DND-41 (cell line): ENCODE data around the gene OSBPL5.

Experiments
- ATAC-seq: fragments of 200-7000 bp; cut with Tn5 transposase; 3 replicates; pipeline ENCODE4 v1.9.1; 2021; ENCODE audit warnings: low read depth; ENCODE audit not compliant: insufficient read depth
- DNase-seq: peaks from one replicate; pipeline ENCODE4 v3.0.0-alpha.2; 2020
- H2AFZ ChIP-seq: 2 replicates; pipeline ENCODE4 v1.6.0; 2012; ENCODE audit warnings: low read depth, low read length
- H3K27ac ChIP-seq: 2 replicates; pipeline ENCODE4 v1.5.1; 2012; ENCODE audit warnings: low read length, inconsistent platforms
- H3K27me3 ChIP-seq: fragments of 200-600 bp; sonication (generic); 2 replicates; pipeline ENCODE4 v1.6.0; 2012; ENCODE audit warnings: low read length, mild to moderate bottlenecking, inconsistent platforms; ENCODE audit not compliant: insufficient read depth, poor library complexity
- H3K36me3 ChIP-seq: 2 replicates; pipeline ENCODE4 v1.5.1; 2012; ENCODE audit warnings: low read length, inconsistent platforms; ENCODE audit not compliant: insufficient read depth
- H3K4me1 ChIP-seq: 2 replicates; pipeline ENCODE4 v1.5.1; 2012; ENCODE audit warnings: mild to moderate bottlenecking, low read length; ENCODE audit not compliant: insufficient read depth
- H3K4me2 ChIP-seq: 2 replicates; pipeline ENCODE4 v1.6.0; 2012; ENCODE audit warnings: mild to moderate bottlenecking, moderate library complexity, low read length, inconsistent platforms; ENCODE audit not compliant: insufficient read depth
- H3K4me3 ChIP-seq, 2 experiments: fragments of 200-600 bp in 1 of 2; shearing (Covaris generic) in 1 of 2; 2 replicates each; pipeline ENCODE4 v1.5.1; 2012 to 2016; ENCODE audit warnings: inconsistent platforms in 2 of 2, low read length in 2 of 2, mild to moderate bottlenecking in 2 of 2, low read depth in 1 of 2, moderate library complexity in 1 of 2
- H3K79me2 ChIP-seq: 2 replicates; pipeline ENCODE4 v1.6.0; 2012; ENCODE audit warnings: low read length, inconsistent platforms; ENCODE audit not compliant: insufficient read depth
- H3K9ac ChIP-seq: 2 replicates; pipeline ENCODE4 v1.6.0; 2012; ENCODE audit warnings: low read depth, mild to moderate bottlenecking, inconsistent platforms, low read length, moderate library complexity
- H3K9me3 ChIP-seq: 2 replicates; pipeline ENCODE4 v1.5.1; 2012; ENCODE audit warnings: low read length, moderate library complexity, mild to moderate bottlenecking, inconsistent platforms; ENCODE audit not compliant: insufficient read depth, severe bottlenecking
- H4K20me1 ChIP-seq: 2 replicates; pipeline ENCODE4 v1.6.0; 2012; ENCODE audit warnings: low read length; ENCODE audit not compliant: insufficient read depth
- EZH2 ChIP-seq: IDR thresholded peaks from 3 replicates; pipeline ENCODE4 v1.6.1; 2012; ENCODE audit warnings: borderline replicate concordance, low read depth, mild to moderate bottlenecking, moderate library complexity, low read length, inconsistent platforms; ENCODE audit not compliant: severe bottlenecking
- TF ChIP-seq, protein P1 (sequence below): IDR thresholded peaks from 2 replicates; pipeline ENCODE4 v1.5.1; 2012; ENCODE audit warnings: borderline replicate concordance, low read length, moderate library complexity, mild to moderate bottlenecking; ENCODE audit not compliant: poor library complexity, severe bottlenecking; ENCODE audit errors: extremely low read depth

Gene OSBPL5

DNA sequence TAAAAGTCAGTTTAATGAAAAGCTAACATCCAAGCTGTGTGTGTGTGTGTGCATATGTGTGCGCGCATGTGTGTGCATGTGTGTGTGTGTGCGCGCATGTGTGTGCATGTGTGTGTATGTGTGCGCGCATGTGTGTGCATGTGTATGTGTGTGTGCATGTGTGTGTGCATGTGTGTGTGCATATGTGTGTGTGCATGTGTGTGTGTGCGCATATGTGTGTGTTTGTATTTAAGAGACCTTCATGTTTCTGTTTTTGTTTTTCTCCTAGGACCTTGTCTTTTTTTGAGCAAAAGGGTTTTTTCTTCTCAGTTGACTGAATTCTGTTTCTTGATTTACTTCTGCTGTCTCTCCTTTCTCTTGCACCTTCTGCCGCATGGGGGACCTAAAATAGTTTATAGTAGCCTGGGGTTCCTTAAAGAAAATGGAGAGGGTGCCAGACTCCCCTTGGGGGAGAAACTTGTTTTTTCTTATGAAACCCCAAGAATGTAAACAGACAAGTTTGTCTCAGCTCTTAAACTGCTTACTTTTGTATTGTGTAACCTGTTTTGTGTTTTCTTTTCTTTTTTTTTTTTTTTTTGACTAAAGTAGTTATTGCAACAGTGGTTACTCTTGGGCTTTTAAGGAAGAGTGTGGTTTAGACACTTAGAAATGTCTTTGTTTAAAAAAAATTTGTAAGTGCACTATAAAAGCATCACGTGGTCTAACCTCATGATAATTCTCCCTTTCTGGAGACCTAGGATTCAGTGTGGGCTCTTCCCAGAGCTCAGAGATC, 53.0 kb downstream of the OSBPL5 start:
- Histone ChIP-seq H3K9me3 (peaks cover 20% of the 10 kb centered on the region), H2AFZ (no peak overlapping the region), H3K4me2 (no peak overlapping the region), H3K27ac (no peak overlapping the region), H3K4me1 (no peaks in the 10 kb centered on the region), H3K36me3 (peaks cover 82% of the 10 kb centered on the region), H3K4me3 (no peak overlapping the region), H3K79me2 (no peaks in the 10 kb centered on the region), H3K9ac (no peak overlapping the region), H4K20me1 (0 out of 2 replicates have a peak, but pooled peaks cover 5% of the 10 kb centered on the region), H3K27me3 (no peaks in the 10 kb centered on the region)
- no peak for TF ChIP-seq EZH2
- TF ChIP-seq, protein P1, sequence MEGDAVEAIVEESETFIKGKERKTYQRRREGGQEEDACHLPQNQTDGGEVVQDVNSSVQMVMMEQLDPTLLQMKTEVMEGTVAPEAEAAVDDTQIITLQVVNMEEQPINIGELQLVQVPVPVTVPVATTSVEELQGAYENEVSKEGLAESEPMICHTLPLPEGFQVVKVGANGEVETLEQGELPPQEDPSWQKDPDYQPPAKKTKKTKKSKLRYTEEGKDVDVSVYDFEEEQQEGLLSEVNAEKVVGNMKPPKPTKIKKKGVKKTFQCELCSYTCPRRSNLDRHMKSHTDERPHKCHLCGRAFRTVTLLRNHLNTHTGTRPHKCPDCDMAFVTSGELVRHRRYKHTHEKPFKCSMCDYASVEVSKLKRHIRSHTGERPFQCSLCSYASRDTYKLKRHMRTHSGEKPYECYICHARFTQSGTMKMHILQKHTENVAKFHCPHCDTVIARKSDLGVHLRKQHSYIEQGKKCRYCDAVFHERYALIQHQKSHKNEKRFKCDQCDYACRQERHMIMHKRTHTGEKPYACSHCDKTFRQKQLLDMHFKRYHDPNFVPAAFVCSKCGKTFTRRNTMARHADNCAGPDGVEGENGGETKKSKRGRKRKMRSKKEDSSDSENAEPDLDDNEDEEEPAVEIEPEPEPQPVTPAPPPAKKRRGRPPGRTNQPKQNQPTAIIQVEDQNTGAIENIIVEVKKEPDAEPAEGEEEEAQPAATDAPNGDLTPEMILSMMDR: no peak
- DNase-seq (no peak), ATAC-seq (no peak)

DNA sequence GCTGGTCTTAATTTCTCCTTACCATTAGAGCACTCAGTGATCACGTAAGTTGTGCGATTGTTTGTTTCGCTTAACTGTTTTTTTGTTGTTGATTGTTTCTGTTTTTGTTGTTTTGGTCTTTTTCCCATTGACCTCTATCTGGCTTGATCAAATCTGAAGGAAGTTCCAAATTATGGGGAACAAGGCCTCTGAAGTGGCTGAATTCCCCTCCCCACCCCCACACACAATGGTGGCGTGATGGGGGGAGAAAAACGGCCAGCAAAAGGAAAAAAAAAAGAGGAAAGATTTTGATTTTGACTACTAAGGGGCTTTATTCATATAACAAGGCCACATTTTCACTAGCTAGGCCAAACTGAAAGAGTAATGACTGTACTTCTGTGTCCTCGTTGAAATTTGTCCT, 53.6 kb downstream of the OSBPL5 start:
- Histone ChIP-seq H3K9me3 (peaks cover 20% of the 10 kb centered on the region), H4K20me1 (0 out of 2 replicates have a peak, but pooled peaks cover 5% of the 10 kb centered on the region), H3K27ac (no peak overlapping the region), H3K79me2 (no peaks in the 10 kb centered on the region), H3K27me3 (no peaks in the 10 kb centered on the region), H3K9ac (no peak overlapping the region), H3K4me2 (no peak overlapping the region), H2AFZ (no peak overlapping the region), H3K4me1 (no peaks in the 10 kb centered on the region), H3K36me3 (peaks cover 82% of the 10 kb centered on the region), H3K4me3 (no peak overlapping the region)
- ATAC-seq (no peak), DNase-seq (no peak)
- no peak for TF ChIP-seq EZH2
- TF ChIP-seq, protein P1: no peak

DNA sequence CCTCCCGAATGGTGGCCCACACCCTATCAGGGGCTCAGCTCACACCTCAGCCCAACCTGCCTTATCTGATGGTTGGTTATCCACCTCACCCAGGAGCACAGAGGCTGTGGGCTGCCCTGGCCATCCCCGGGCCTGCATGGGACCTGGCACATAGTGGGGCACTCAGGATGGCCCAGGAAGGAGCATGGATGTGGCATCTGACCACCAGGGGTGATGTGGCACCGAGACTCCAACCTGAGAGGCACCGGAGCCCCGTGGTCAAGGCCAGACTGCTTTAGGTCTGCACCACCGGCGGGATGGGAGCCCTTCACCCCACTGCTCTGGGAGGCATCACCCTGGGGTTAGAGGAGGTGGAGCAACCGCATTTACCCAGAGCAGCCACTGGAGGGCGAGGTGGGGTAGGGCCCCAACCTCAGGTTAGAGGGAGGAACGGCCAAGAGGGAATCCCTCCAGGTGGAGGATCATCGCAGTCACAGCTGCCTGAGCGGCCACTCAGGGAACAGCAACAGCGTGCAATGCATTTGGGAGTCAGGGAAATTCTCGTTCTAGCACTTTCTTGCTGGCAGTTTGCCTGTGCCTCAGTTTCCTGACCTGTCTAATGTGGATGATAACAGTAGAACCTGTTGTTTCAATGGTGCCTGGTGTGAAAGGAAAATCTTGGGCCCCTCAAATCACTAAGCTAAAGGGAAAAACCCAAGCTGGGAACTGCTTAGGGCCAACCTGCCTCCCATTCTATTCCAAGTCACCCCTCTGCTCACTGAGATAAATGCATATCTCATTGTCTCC, 55.0 kb downstream of the OSBPL5 start:
- H3K79me2 ChIP-seq: no peaks in the 10 kb centered on the region
- H3K4me1 ChIP-seq: no peaks in the 10 kb centered on the region
- peak; percentile 73 for ATAC-seq
- H3K36me3 ChIP-seq: peaks cover 80% of the 10 kb centered on the region
- H3K27ac ChIP-seq: no peak overlapping the region
- no peaks in the 10 kb centered on the region for H3K27me3 ChIP-seq
- H3K4me2 ChIP-seq: no peak overlapping the region
- no peak overlapping the region for H2AFZ ChIP-seq
- no peak overlapping the region for H3K9ac ChIP-seq
- peaks cover 7% of the 10 kb centered on the region for H3K9me3 ChIP-seq
- no peak overlapping the region for H3K4me3 ChIP-seq
- TF ChIP-seq EZH2: no peak
- TF ChIP-seq, protein P1: peak; percentile 81
- DNase-seq: peak; percentile 59
- 0 out of 2 replicates have a peak, but pooled peaks cover 5% of the 10 kb centered on the region for H4K20me1 ChIP-seq
